ENCODE data around the gene RPS6KA1. TPM values are rescaled to one million over a fixed set of nuclear protein-coding genes. Genes with fewer than 3 reads are reported as not detected.

The RPS6KA1 gene
- total and polyA plus RNA-seq, 2 of the 8 experiments (the other 6 are each of a cell fraction or from before 2014, with no cell fraction given) = 44.3 to 55.0 TPM

DNA sequence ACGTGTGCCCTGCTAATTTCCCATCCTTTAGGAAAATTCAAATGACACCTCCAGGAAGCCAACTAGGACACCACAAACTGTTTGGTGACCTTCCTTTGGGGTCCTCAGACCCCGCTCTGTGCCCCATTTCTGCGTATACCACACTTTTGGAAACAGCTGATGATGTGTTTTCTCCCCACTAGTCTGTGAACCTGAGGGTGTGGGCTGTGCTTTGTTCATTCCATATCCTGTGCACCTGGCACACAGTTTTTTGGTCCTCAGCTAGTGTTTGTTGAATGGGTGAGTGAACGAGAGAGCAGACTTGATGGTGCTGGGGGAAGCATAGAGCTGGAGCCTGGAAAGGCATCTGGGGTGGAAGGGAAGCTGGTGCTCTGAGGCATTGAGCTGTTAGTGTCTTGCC, 48.6 kb downstream of the RPS6KA1 start:
- Histone ChIP-seq H2BK20ac (ENCODE audit: low read length) (no peak overlapping the region), H3K23me2 (ENCODE audit: low read depth, low read length) (no peaks in the 10 kb centered on the region), H3K18ac (ENCODE audit: extremely low read depth, low read length) (no peak overlapping the region), H2BK5ac (ENCODE audit: low read depth, low read length) (no peak overlapping the region), H4K8ac (ENCODE audit: extremely low read depth, insufficient read depth, low read length) (0 out of 2 replicates have a peak overlapping the region, but pooled peaks have one; percentile 15), H3K9me3 (ENCODE audit: insufficient read depth in 2 of 2, low read depth in 1 of 2, low read length in 1 of 2) (no peaks in the 10 kb centered on the region), H3K27me3 (replicated peaks in 1 of 4; ENCODE audit: control insufficient read depth in 3 of 4, extremely low read depth in 1 of 4, insufficient read depth in 3 of 4, low read length in 3 of 4) (no peaks in the 10 kb centered on the region), H3K79me2 (ENCODE audit: control insufficient read depth in 1 of 2, insufficient read depth in 2 of 2, low read length in 2 of 2) (no peaks in the 10 kb centered on the region), H3K36me3 (ENCODE audit: control insufficient read depth in 2 of 4, insufficient read depth in 4 of 4, low read length in 3 of 4) (peaks cover 2 to 19% (median 13%) of the 10 kb centered on the region in 4 experiments; a peak in 6 of 8 replicates), H4K20me1 (replicated peaks in 1 of 2; ENCODE audit: control insufficient read depth in 1 of 2, insufficient read depth in 2 of 2, low read length in 2 of 2) (peaks cover 0 to 4% of the 10 kb centered on the region in 2 experiments), H3K4ac (replicated peaks; ENCODE audit: insufficient read length, low read depth, low read length) (no peak overlapping the region), H4K5ac (ENCODE audit: insufficient read length, low read depth, low read length) (no peak overlapping the region), H3K9ac (replicated peaks in 1 of 4; ENCODE audit: extremely low read depth in 1 of 4, low read depth in 3 of 4, low read length in 3 of 4) (no peak overlapping the region), H3K79me1 (ENCODE audit: low read depth, low read length) (no peaks in the 10 kb centered on the region), H3K4me1 (replicated peaks in 1 of 4; ENCODE audit: control insufficient read depth in 3 of 4, insufficient read depth in 4 of 4, low read length in 3 of 4) (no peaks in the 10 kb centered on the region), H4K91ac (replicated peaks; ENCODE audit: insufficient read length, low read length) (no peak overlapping the region), H3K14ac (ENCODE audit: insufficient read length) (no peak overlapping the region), H3K23ac (ENCODE audit: insufficient read length) (no peak overlapping the region), H2BK120ac (replicated peaks; ENCODE audit: low read depth, low read length) (no peak overlapping the region), H2AFZ (ENCODE audit: low read length) (no peak overlapping the region), H3K27ac (ENCODE audit: low read depth, low read length) (no peak overlapping the region), H2BK12ac (ENCODE audit: low read depth, low read length) (no peak overlapping the region), H2AK5ac (ENCODE audit: low read depth, low read length) (no peak overlapping the region), H3K4me2 (ENCODE audit: insufficient read depth in 1 of 2, low read depth in 2 of 2, low read length in 2 of 2) (no peak overlapping the region), H3K4me3 (ENCODE audit: extremely low read depth in 1 of 4, insufficient read depth in 2 of 4, low read depth in 3 of 4, low read length in 4 of 4) (no peak overlapping the region), H3K56ac (replicated peaks; ENCODE audit: insufficient read length, low read depth, low read length) (no peak overlapping the region), H2BK15ac (ENCODE audit: low read length) (no peak overlapping the region)
- TF ChIP-seq, protein P1, sequence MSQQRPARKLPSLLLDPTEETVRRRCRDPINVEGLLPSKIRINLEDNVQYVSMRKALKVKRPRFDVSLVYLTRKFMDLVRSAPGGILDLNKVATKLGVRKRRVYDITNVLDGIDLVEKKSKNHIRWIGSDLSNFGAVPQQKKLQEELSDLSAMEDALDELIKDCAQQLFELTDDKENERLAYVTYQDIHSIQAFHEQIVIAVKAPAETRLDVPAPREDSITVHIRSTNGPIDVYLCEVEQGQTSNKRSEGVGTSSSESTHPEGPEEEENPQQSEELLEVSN (IDR thresholded peaks at IDR 0.05) = no peak
- TF ChIP-seq SP2 (IDR thresholded peaks at IDR 0.05; ENCODE audit: low read length) (no peak), EZH2 (IDR thresholded peaks at IDR 0.05; ENCODE audit: low read depth, low read length, severe bottlenecking) (no peak), CBX8 (IDR thresholded peaks at IDR 0.05; ENCODE audit: borderline replicate concordance, low read depth, low read length) (no peak), CEBPB (IDR thresholded peaks at IDR 0.05; ENCODE audit: low read depth, low read length) (no peak), POLR2A (IDR thresholded peaks at IDR 0.05; ENCODE audit: control extremely low read depth in 1 of 2, low read depth in 2 of 2, low read length in 2 of 2) (no peak), TAF1 (IDR thresholded peaks at IDR 0.05; ENCODE audit: low read depth, low read length) (no peak)
- TF ChIP-seq, protein P2, sequence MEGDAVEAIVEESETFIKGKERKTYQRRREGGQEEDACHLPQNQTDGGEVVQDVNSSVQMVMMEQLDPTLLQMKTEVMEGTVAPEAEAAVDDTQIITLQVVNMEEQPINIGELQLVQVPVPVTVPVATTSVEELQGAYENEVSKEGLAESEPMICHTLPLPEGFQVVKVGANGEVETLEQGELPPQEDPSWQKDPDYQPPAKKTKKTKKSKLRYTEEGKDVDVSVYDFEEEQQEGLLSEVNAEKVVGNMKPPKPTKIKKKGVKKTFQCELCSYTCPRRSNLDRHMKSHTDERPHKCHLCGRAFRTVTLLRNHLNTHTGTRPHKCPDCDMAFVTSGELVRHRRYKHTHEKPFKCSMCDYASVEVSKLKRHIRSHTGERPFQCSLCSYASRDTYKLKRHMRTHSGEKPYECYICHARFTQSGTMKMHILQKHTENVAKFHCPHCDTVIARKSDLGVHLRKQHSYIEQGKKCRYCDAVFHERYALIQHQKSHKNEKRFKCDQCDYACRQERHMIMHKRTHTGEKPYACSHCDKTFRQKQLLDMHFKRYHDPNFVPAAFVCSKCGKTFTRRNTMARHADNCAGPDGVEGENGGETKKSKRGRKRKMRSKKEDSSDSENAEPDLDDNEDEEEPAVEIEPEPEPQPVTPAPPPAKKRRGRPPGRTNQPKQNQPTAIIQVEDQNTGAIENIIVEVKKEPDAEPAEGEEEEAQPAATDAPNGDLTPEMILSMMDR (IDR thresholded peaks at IDR 0.05; ENCODE audit: control extremely low read depth in 1 of 3, insufficient read depth in 1 of 3, low read depth in 1 of 3, low read length in 3 of 3) = no peak
- TF ChIP-seq, protein P3, sequence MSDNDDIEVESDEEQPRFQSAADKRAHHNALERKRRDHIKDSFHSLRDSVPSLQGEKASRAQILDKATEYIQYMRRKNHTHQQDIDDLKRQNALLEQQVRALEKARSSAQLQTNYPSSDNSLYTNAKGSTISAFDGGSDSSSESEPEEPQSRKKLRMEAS (IDR thresholded peaks at IDR 0.05) = no peak
- DNase-seq (ENCODE audit: low read depth in 1 of 2, low spot score in 2 of 2) (no peak), FAIRE-seq (no peak)
- WGBS, 2 experiments (ENCODE audit: extremely low coverage in 1 of 2, insufficient coverage in 1 of 2, insufficient read length in 1 of 2, insufficient replicate concordance in 2 of 2, low coverage in 1 of 2, low lambda C conversion rate in 2 of 2, missing lambda C conversion rate in 1 of 2) = 80% methylated on average over 4 of the region's 4 CpGs; no CpG with 5 or more reads in 1 of the 2 experiments
- ChIA-PET CTCF (ENCODE audit: partially characterized antibody) (no interaction called here), POLR2A (ENCODE audit: partially characterized antibody) (interaction anchor here (0.7 to 1.1 kb wide), 2 partner anchors 10 to 16 kb away, joined by 3 to 5 read pairs; no protein-coding TSS in a partner anchor)

Measured in H1 (cell line).